ENCODE measurements around the gene FAM227B. TPM values are rescaled to one million over a fixed set of nuclear protein-coding genes. Genes with fewer than 3 reads are reported as not detected.

Gene FAM227B
- total RNA-seq, 1 donor from 2014 or later = 4.5 TPM

- no peaks in the 10 kb centered on the region for H3K27me3 ChIP-seq
- intact Hi-C loops (cut with DNase I) = no loop called here
- no peak for TF ChIP-seq CTCF (IDR thresholded peaks at IDR 0.05)
- DNase-seq (no peak), ATAC-seq (no peak)
- H3K9me3 ChIP-seq = peaks cover 11% of the 10 kb centered on the region
- H3K27ac ChIP-seq = no peak overlapping the region
- H3K36me3 ChIP-seq = no peaks in the 10 kb centered on the region
- no peak overlapping the region for H3K4me3 ChIP-seq
- no peaks in the 10 kb centered on the region for H3K4me1 ChIP-seq
Observed at GRCh38 chr15:49650676-49651075, 30.1 kb upstream of the FAM227B start.

- Histone ChIP-seq H3K27ac (no peak overlapping the region), H3K4me3 (no peak overlapping the region), H3K36me3 (no peaks in the 10 kb centered on the region), H3K9me3 (peaks cover 11% of the 10 kb centered on the region), H3K27me3 (no peaks in the 10 kb centered on the region), H3K4me1 (no peaks in the 10 kb centered on the region)
- ATAC-seq = no peak
- intact Hi-C loops (cut with DNase I) = no loop called here
- no peak for DNase-seq
- no peak for TF ChIP-seq CTCF (IDR thresholded peaks at IDR 0.05)
Observed at GRCh38 chr15:49649987-49650386, 29.4 kb upstream of the FAM227B start.

GRCh38 chr15:49646891-49647290 is 26.3 kb upstream of the FAM227B start:
- Histone ChIP-seq H3K9me3 (no peaks in the 10 kb centered on the region), H3K4me1 (no peaks in the 10 kb centered on the region), H3K36me3 (no peaks in the 10 kb centered on the region), H3K27me3 (no peaks in the 10 kb centered on the region), H3K27ac (no peak overlapping the region), H3K4me3 (no peak overlapping the region)
- no peak for DNase-seq
- no peak for ATAC-seq
- no peak for TF ChIP-seq CTCF (IDR thresholded peaks at IDR 0.05)
- intact Hi-C loops (cut with DNase I) = no loop called here

- Histone ChIP-seq H3K36me3 (no peaks in the 10 kb centered on the region), H3K4me1 (no peaks in the 10 kb centered on the region), H3K27me3 (no peaks in the 10 kb centered on the region), H3K9me3 (no peaks in the 10 kb centered on the region), H3K27ac (no peak overlapping the region), H3K4me3 (no peak overlapping the region)
- no peak for TF ChIP-seq CTCF (IDR thresholded peaks at IDR 0.05)
- DNase-seq (no peak), ATAC-seq (no peak)
- intact Hi-C loops (cut with DNase I) = no loop called here
Observed at GRCh38 chr15:49645941-49646340, 25.3 kb upstream of the FAM227B start.

GRCh38 chr15:49645277-49645676 is 24.7 kb upstream of the FAM227B start:
- H3K27ac ChIP-seq = no peak overlapping the region
- ATAC-seq = no peak

More at GRCh38 chr15:49645277-49645676, 24.7 kb upstream of the FAM227B start:
- intact Hi-C loops (cut with DNase I) = no loop called here
- no peaks in the 10 kb centered on the region for H3K9me3 ChIP-seq
- H3K27me3 ChIP-seq = no peaks in the 10 kb centered on the region
- H3K4me3 ChIP-seq = no peak overlapping the region
- DNase-seq = no peak
- no peaks in the 10 kb centered on the region for H3K4me1 ChIP-seq
- H3K36me3 ChIP-seq = no peaks in the 10 kb centered on the region
- TF ChIP-seq CTCF (IDR thresholded peaks at IDR 0.05) = no peak

Data from upper lobe of right lung (tissue), 1 donor.